ENCODE results near the gene ABCC6.

Gene ABCC6

GRCh38 chr16:16146380-16147315, 76.6 kb downstream of the ABCC6 start:
- H3K27me3 ChIP-seq (ENCODE audit: low read depth, low read length) = no peaks in the 10 kb centered on the region
- no peaks in the 10 kb centered on the region for H3K9me3 ChIP-seq (ENCODE audit: control insufficient read depth in 1 of 2, low read length in 2 of 2)
- peaks cover 5 to 11% of the 10 kb centered on the region in 2 donors for H3K36me3 ChIP-seq (ENCODE audit: control insufficient read depth in 1 of 2, insufficient read depth in 2 of 2, low read length in 2 of 2)
- no peak overlapping the region for H3K27ac ChIP-seq (ENCODE audit: low read length)
- H3K4me3 ChIP-seq (ENCODE audit: low read depth in 1 of 2, low read length in 2 of 2) = no peak overlapping the region
- peaks cover 0 to 33% of the 10 kb centered on the region in 2 donors for H3K4me1 ChIP-seq (ENCODE audit: control insufficient read depth in 1 of 2, insufficient read depth in 2 of 2, low read length in 2 of 2)

GRCh38 chr16:16145286-16145685, 78.0 kb downstream of the ABCC6 start:
- H3K9me3 ChIP-seq (ENCODE audit: control insufficient read depth in 1 of 2, low read length in 2 of 2) = no peaks in the 10 kb centered on the region
- no peak overlapping the region for H3K27ac ChIP-seq (ENCODE audit: low read length)
- no peaks in the 10 kb centered on the region for H3K27me3 ChIP-seq (ENCODE audit: low read depth, low read length)
- peaks cover 0 to 27% of the 10 kb centered on the region in 2 donors for H3K4me1 ChIP-seq (ENCODE audit: control insufficient read depth in 1 of 2, insufficient read depth in 2 of 2, low read length in 2 of 2)
- peaks cover 17 to 24% of the 10 kb centered on the region in 2 donors for H3K36me3 ChIP-seq (ENCODE audit: control insufficient read depth in 1 of 2, insufficient read depth in 2 of 2, low read length in 2 of 2)
- H3K4me3 ChIP-seq (ENCODE audit: low read depth in 1 of 2, low read length in 2 of 2) = no peak overlapping the region

GRCh38 chr16:16144416-16144815, 78.9 kb downstream of the ABCC6 start:
- no peak overlapping the region for H3K27ac ChIP-seq (ENCODE audit: low read length)
- no peaks in the 10 kb centered on the region for H3K27me3 ChIP-seq (ENCODE audit: low read depth, low read length)
- peaks cover 0 to 18% of the 10 kb centered on the region in 2 donors for H3K4me1 ChIP-seq (ENCODE audit: control insufficient read depth in 1 of 2, insufficient read depth in 2 of 2, low read length in 2 of 2)
- H3K4me3 ChIP-seq (ENCODE audit: low read depth in 1 of 2, low read length in 2 of 2) = no peak overlapping the region
- H3K9me3 ChIP-seq (ENCODE audit: control insufficient read depth in 1 of 2, low read length in 2 of 2) = no peaks in the 10 kb centered on the region
- H3K36me3 ChIP-seq (ENCODE audit: control insufficient read depth in 1 of 2, insufficient read depth in 2 of 2, low read length in 2 of 2) = peaks cover 21 to 30% of the 10 kb centered on the region in 2 donors

- no peaks in the 10 kb centered on the region for H3K27me3 ChIP-seq (ENCODE audit: low read depth, low read length)
- H3K4me1 ChIP-seq (ENCODE audit: control insufficient read depth in 1 of 2, insufficient read depth in 2 of 2, low read length in 2 of 2) = peaks cover 0 to 17% of the 10 kb centered on the region in 2 donors
- no peak overlapping the region for H3K27ac ChIP-seq (ENCODE audit: low read length)
- H3K9me3 ChIP-seq (ENCODE audit: control insufficient read depth in 1 of 2, low read length in 2 of 2) = no peaks in the 10 kb centered on the region
- H3K4me3 ChIP-seq (ENCODE audit: low read depth in 1 of 2, low read length in 2 of 2) = no peak overlapping the region
- H3K36me3 ChIP-seq (ENCODE audit: control insufficient read depth in 1 of 2, insufficient read depth in 2 of 2, low read length in 2 of 2) = peaks cover 23 to 34% of the 10 kb centered on the region in 2 donors
Measured at GRCh38 chr16:16143931-16144330, 79.4 kb downstream of the ABCC6 start.

- H3K27ac ChIP-seq (ENCODE audit: low read length) = no peak overlapping the region
- H3K36me3 ChIP-seq (ENCODE audit: control insufficient read depth in 1 of 2, insufficient read depth in 2 of 2, low read length in 2 of 2) = peaks cover 30 to 41% of the 10 kb centered on the region in 2 donors
- no peaks in the 10 kb centered on the region for H3K9me3 ChIP-seq (ENCODE audit: control insufficient read depth in 1 of 2, low read length in 2 of 2)
- H3K4me3 ChIP-seq (ENCODE audit: low read depth in 1 of 2, low read length in 2 of 2) = no peak overlapping the region
- peaks cover 0 to 10% of the 10 kb centered on the region in 2 donors for H3K4me1 ChIP-seq (ENCODE audit: control insufficient read depth in 1 of 2, insufficient read depth in 2 of 2, low read length in 2 of 2)
- no peaks in the 10 kb centered on the region for H3K27me3 ChIP-seq (ENCODE audit: low read depth, low read length)
Measured at GRCh38 chr16:16143038-16143763, 80.1 kb downstream of the ABCC6 start.

GRCh38 chr16:16141784-16142396, 81.4 kb downstream of the ABCC6 start:
- Histone ChIP-seq H3K27me3 (ENCODE audit: low read depth, low read length) (no peaks in the 10 kb centered on the region), H3K36me3 (ENCODE audit: control insufficient read depth in 1 of 2, insufficient read depth in 2 of 2, low read length in 2 of 2) (peaks cover 38 to 54% of the 10 kb centered on the region in 2 donors)

GRCh38 chr16:16141141-16141540, 82.2 kb downstream of the ABCC6 start:
- H3K27me3 ChIP-seq (ENCODE audit: low read depth, low read length) = no peaks in the 10 kb centered on the region
- H3K9me3 ChIP-seq (ENCODE audit: control insufficient read depth in 1 of 2, low read length in 2 of 2) = no peaks in the 10 kb centered on the region
- H3K4me3 ChIP-seq (ENCODE audit: low read depth in 1 of 2, low read length in 2 of 2) = no peak overlapping the region
- peaks cover 0 to 3% of the 10 kb centered on the region in 2 donors for H3K4me1 ChIP-seq (ENCODE audit: control insufficient read depth in 1 of 2, insufficient read depth in 2 of 2, low read length in 2 of 2)
- no peak overlapping the region for H3K27ac ChIP-seq (ENCODE audit: low read length)
- peaks cover 46 to 62% of the 10 kb centered on the region in 2 donors for H3K36me3 ChIP-seq (ENCODE audit: control insufficient read depth in 1 of 2, insufficient read depth in 2 of 2, low read length in 2 of 2)

More at GRCh38 chr16:16141784-16142396, 81.4 kb downstream of the ABCC6 start:
- Histone ChIP-seq H3K9me3 (ENCODE audit: control insufficient read depth in 1 of 2, low read length in 2 of 2) (no peaks in the 10 kb centered on the region), H3K4me1 (ENCODE audit: control insufficient read depth in 1 of 2, insufficient read depth in 2 of 2, low read length in 2 of 2) (peaks cover 0 to 8% of the 10 kb centered on the region in 2 donors), H3K27ac (ENCODE audit: low read length) (no peak overlapping the region), H3K4me3 (ENCODE audit: low read depth in 1 of 2, low read length in 2 of 2) (no peak overlapping the region)

- H3K27ac ChIP-seq (ENCODE audit: low read length) = no peak overlapping the region
- no peaks in the 10 kb centered on the region for H3K27me3 ChIP-seq (ENCODE audit: low read depth, low read length)
- H3K36me3 ChIP-seq (ENCODE audit: control insufficient read depth in 1 of 2, insufficient read depth in 2 of 2, low read length in 2 of 2) = peaks cover 46 to 68% of the 10 kb centered on the region in 2 donors
- no peaks in the 10 kb centered on the region for H3K9me3 ChIP-seq (ENCODE audit: control insufficient read depth in 1 of 2, low read length in 2 of 2)
- peaks cover 0 to 3% of the 10 kb centered on the region in 2 donors for H3K4me1 ChIP-seq (ENCODE audit: control insufficient read depth in 1 of 2, insufficient read depth in 2 of 2, low read length in 2 of 2)
- no peak overlapping the region for H3K4me3 ChIP-seq (ENCODE audit: low read depth in 1 of 2, low read length in 2 of 2)
Measured at GRCh38 chr16:16140537-16140936, 82.8 kb downstream of the ABCC6 start.

- peaks cover 50 to 75% of the 10 kb centered on the region in 2 donors for H3K36me3 ChIP-seq (ENCODE audit: control insufficient read depth in 1 of 2, insufficient read depth in 2 of 2, low read length in 2 of 2)
- peaks cover 0 to 3% of the 10 kb centered on the region in 2 donors for H3K4me1 ChIP-seq (ENCODE audit: control insufficient read depth in 1 of 2, insufficient read depth in 2 of 2, low read length in 2 of 2)
- no peaks in the 10 kb centered on the region for H3K27me3 ChIP-seq (ENCODE audit: low read depth, low read length)
- H3K9me3 ChIP-seq (ENCODE audit: control insufficient read depth in 1 of 2, low read length in 2 of 2) = no peaks in the 10 kb centered on the region
- no peak overlapping the region for H3K4me3 ChIP-seq (ENCODE audit: low read depth in 1 of 2, low read length in 2 of 2)
- no peak overlapping the region for H3K27ac ChIP-seq (ENCODE audit: low read length)
Measured at GRCh38 chr16:16139806-16140205, 83.5 kb downstream of the ABCC6 start.

- Histone ChIP-seq H3K27me3 (ENCODE audit: low read depth, low read length) (no peaks in the 10 kb centered on the region), H3K4me3 (ENCODE audit: low read depth in 1 of 2, low read length in 2 of 2) (no peak overlapping the region), H3K9me3 (ENCODE audit: control insufficient read depth in 1 of 2, low read length in 2 of 2) (no peaks in the 10 kb centered on the region), H3K27ac (ENCODE audit: low read length) (no peak overlapping the region), H3K36me3 (ENCODE audit: control insufficient read depth in 1 of 2, insufficient read depth in 2 of 2, low read length in 2 of 2) (peaks cover 54 to 83% of the 10 kb centered on the region in 2 donors), H3K4me1 (ENCODE audit: control insufficient read depth in 1 of 2, insufficient read depth in 2 of 2, low read length in 2 of 2) (peaks cover 0 to 3% of the 10 kb centered on the region in 2 donors)
Measured at GRCh38 chr16:16139061-16139460, 84.2 kb downstream of the ABCC6 start.

Data from muscle layer of duodenum (tissue), 2 donors.